Memory B cell (primary cell): ENCODE results near the gene POLR1C.
"Not testable (repeated sequence)": the region's sequence is repeated elsewhere in the genome, so short reads cannot be mapped to it uniquely, and the experiment has no call there.

ENCODE experiments used
- ATAC-seq: fragments of 150-1000 bp; cut with Tn5 transposase; 2 replicates; pipeline ENCODE4 v1.10.0; 2021; ENCODE audit warnings: low read depth, mild to moderate bottlenecking, moderate library complexity
- DNase-seq, 2 donors: peaks; one replicate each; pipeline ENCODE4 v3.0.0; 2022; ENCODE audit warnings: low spot score in 2 of 2
- H3K27ac Mint-ChIP-seq: one replicate; pipeline ENCODE4 v1.8.0; 2022; ENCODE audit warnings: mild to moderate bottlenecking, moderate library complexity, mixed read lengths
- H3K27me3 Mint-ChIP-seq: one replicate; pipeline ENCODE4 v1.8.0; 2022; ENCODE audit warnings: mixed read lengths
- H3K36me3 Mint-ChIP-seq: one replicate; pipeline ENCODE4 v1.8.0; 2022; ENCODE audit warnings: mild to moderate bottlenecking, mixed read lengths
- H3K4me1 Mint-ChIP-seq: one replicate; pipeline ENCODE4 v1.8.0; 2022; ENCODE audit warnings: mixed read lengths
- H3K4me3 Mint-ChIP-seq: one replicate; pipeline ENCODE4 v1.8.0; 2022; ENCODE audit warnings: mild to moderate bottlenecking, moderate library complexity, mixed read lengths
- H3K9me3 Mint-ChIP-seq: one replicate; pipeline ENCODE4 v1.8.0; 2022; ENCODE audit warnings: mixed read lengths

The POLR1C gene

GRCh38 chr6:43539409-43539808 is 22.5 kb downstream of the POLR1C start:
- not testable (repeated sequence) for H3K4me1 Mint-ChIP-seq, DNase-seq, H3K27ac Mint-ChIP-seq, H3K4me3 Mint-ChIP-seq, H3K27me3 Mint-ChIP-seq, H3K9me3 Mint-ChIP-seq, ATAC-seq
- H3K36me3 Mint-ChIP-seq, result peaks cover 16% of the 10 kb centered on the region

- ATAC-seq, result no peak
- no peaks in the 10 kb centered on the region for H3K9me3 Mint-ChIP-seq
- no peak overlapping the region for H3K27ac Mint-ChIP-seq
- no peak overlapping the region for H3K4me3 Mint-ChIP-seq
- H3K36me3 Mint-ChIP-seq, result peaks cover 16% of the 10 kb centered on the region
- DNase-seq, result no peak
- no peaks in the 10 kb centered on the region for H3K27me3 Mint-ChIP-seq
- no peaks in the 10 kb centered on the region for H3K4me1 Mint-ChIP-seq
These were observed 23.6 kb downstream of the POLR1C start for GRCh38 chr6:43540507-43540906.

GRCh38 chr6:43541774-43542471 is 25.0 kb downstream of the POLR1C start:
- DNase-seq (no peak), ATAC-seq (no peak)
- H3K4me1 Mint-ChIP-seq, result no peaks in the 10 kb centered on the region
- H3K36me3 Mint-ChIP-seq, result peaks cover 16% of the 10 kb centered on the region
- peak overlapping the region; percentile 41 for H3K27ac Mint-ChIP-seq
- H3K9me3 Mint-ChIP-seq, result no peaks in the 10 kb centered on the region
- no peak overlapping the region for H3K4me3 Mint-ChIP-seq
- H3K27me3 Mint-ChIP-seq, result no peaks in the 10 kb centered on the region

- no peaks in the 10 kb centered on the region for H3K4me1 Mint-ChIP-seq
- H3K27me3 Mint-ChIP-seq, result no peaks in the 10 kb centered on the region
- H3K4me3 Mint-ChIP-seq, result no peak overlapping the region
- no peak overlapping the region for H3K27ac Mint-ChIP-seq
- H3K36me3 Mint-ChIP-seq, result peaks cover 24% of the 10 kb centered on the region
- ATAC-seq, result peak; percentile 26
- no peak for DNase-seq
- no peaks in the 10 kb centered on the region for H3K9me3 Mint-ChIP-seq
These were observed 27.6 kb downstream of the POLR1C start for GRCh38 chr6:43544461-43544860.

- Mint-ChIP-seq H3K4me3 (no peak overlapping the region), H3K27me3 (no peaks in the 10 kb centered on the region), H3K27ac (no peak overlapping the region), H3K36me3 (peaks cover 26% of the 10 kb centered on the region), H3K4me1 (no peaks in the 10 kb centered on the region), H3K9me3 (no peaks in the 10 kb centered on the region)
- ATAC-seq, result no peak
- no peak for DNase-seq
These were observed 30.3 kb downstream of the POLR1C start for GRCh38 chr6:43547222-43547621.

- not testable (repeated sequence) for ATAC-seq, H3K27me3 Mint-ChIP-seq, H3K4me3 Mint-ChIP-seq, H3K27ac Mint-ChIP-seq, H3K4me1 Mint-ChIP-seq, H3K9me3 Mint-ChIP-seq, DNase-seq
- H3K36me3 Mint-ChIP-seq, result peaks cover 42% of the 10 kb centered on the region
These were observed 40.7 kb downstream of the POLR1C start for GRCh38 chr6:43557620-43558019.

GRCh38 chr6:43559328-43559727 is 42.4 kb downstream of the POLR1C start:
- H3K36me3 Mint-ChIP-seq, result peaks cover 36% of the 10 kb centered on the region
- no peaks in the 10 kb centered on the region for H3K27me3 Mint-ChIP-seq
- no peaks in the 10 kb centered on the region for H3K9me3 Mint-ChIP-seq
- H3K27ac Mint-ChIP-seq, result no peak overlapping the region
- no peak overlapping the region for H3K4me3 Mint-ChIP-seq
- no peaks in the 10 kb centered on the region for H3K4me1 Mint-ChIP-seq
- ATAC-seq, result no peak
- no peak for DNase-seq

- DNase-seq (no peak), ATAC-seq (no peak)
- H3K27me3 Mint-ChIP-seq, result no peaks in the 10 kb centered on the region
- peaks cover 18% of the 10 kb centered on the region for H3K36me3 Mint-ChIP-seq
- H3K27ac Mint-ChIP-seq, result peak overlapping the region; percentile 25
- H3K9me3 Mint-ChIP-seq, result no peaks in the 10 kb centered on the region
- H3K4me1 Mint-ChIP-seq, result peaks cover 7% of the 10 kb centered on the region
- H3K4me3 Mint-ChIP-seq, result no peak overlapping the region
These were observed 54.1 kb downstream of the POLR1C start for GRCh38 chr6:43570876-43571441.
